ENCODE measurements around the gene ENTPD7. TPM values are rescaled to one million over a fixed set of nuclear protein-coding genes. Genes with fewer than 3 reads are reported as not detected.

The ENTPD7 gene
- total RNA-seq, 1 donor from 2014 or later = 16.5 TPM

DNA sequence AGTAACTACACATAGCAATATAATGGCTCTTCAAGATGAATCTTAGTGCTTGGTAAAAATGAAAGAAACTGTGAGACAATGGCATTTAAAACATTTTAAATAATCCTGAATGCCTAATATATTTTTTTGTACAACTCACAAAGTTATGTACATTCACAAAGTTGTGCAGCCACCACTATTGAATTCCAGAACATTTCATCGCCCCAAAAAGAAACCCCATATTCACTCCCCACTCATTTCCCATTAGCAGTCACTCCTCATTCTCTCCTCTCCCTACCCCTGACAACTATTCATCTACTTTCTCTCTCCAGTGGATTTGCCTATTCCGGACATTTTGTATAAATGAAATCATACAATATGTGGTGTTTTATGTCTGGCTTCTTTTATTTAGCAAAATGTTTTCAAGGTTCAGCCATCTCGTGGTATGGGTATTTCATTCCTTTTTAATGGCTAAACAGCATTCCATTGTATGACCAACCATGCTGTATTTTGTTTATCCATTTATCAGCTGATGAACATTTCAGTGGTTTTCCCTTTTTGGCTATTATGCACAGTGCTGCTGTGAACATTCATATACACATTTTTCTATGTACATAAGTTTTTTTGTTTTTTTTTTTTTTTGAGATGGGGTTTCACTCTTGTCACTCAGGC lies 34.7 kb downstream of the ENTPD7 start:
- no peak overlapping the region for H3K27ac Mint-ChIP-seq (ENCODE audit: unreplicated experiment)
- TF ChIP-seq, protein P1, sequence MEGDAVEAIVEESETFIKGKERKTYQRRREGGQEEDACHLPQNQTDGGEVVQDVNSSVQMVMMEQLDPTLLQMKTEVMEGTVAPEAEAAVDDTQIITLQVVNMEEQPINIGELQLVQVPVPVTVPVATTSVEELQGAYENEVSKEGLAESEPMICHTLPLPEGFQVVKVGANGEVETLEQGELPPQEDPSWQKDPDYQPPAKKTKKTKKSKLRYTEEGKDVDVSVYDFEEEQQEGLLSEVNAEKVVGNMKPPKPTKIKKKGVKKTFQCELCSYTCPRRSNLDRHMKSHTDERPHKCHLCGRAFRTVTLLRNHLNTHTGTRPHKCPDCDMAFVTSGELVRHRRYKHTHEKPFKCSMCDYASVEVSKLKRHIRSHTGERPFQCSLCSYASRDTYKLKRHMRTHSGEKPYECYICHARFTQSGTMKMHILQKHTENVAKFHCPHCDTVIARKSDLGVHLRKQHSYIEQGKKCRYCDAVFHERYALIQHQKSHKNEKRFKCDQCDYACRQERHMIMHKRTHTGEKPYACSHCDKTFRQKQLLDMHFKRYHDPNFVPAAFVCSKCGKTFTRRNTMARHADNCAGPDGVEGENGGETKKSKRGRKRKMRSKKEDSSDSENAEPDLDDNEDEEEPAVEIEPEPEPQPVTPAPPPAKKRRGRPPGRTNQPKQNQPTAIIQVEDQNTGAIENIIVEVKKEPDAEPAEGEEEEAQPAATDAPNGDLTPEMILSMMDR (IDR thresholded peaks at IDR 0.05; ENCODE audit: unreplicated experiment) = no peak
- DNase-seq (ENCODE audit: low spot score) = no peak
- H3K4me3 Mint-ChIP-seq (ENCODE audit: unreplicated experiment) = no peak overlapping the region
- no peaks in the 10 kb centered on the region for H3K4me1 Mint-ChIP-seq (ENCODE audit: unreplicated experiment)
- H3K36me3 Mint-ChIP-seq (ENCODE audit: low read depth, unreplicated experiment) = peaks cover 23% of the 10 kb centered on the region
- H3K27me3 Mint-ChIP-seq (ENCODE audit: unreplicated experiment) = no peaks in the 10 kb centered on the region
- no peaks in the 10 kb centered on the region for H3K9me3 Mint-ChIP-seq (ENCODE audit: unreplicated experiment)

DNA sequence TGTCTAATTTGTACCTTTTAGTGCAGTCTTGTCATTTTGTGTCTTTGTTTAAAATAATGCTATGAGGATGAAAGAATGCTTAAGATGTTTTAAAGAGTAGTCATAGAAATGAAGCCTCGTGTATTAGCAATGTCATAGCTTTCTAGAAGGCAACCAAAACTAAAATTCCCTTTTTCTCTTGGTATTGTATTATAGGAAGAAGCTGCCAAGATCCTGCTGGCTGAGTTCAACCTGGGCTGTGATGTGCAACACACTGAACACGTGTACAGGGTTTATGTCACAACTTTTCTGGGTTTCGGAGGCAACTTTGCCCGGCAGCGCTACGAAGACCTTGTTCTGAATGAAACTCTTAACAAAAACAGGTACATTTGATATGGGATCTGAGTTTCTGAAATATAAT lies 36.5 kb downstream of the ENTPD7 start:
- Mint-ChIP-seq H3K36me3 (ENCODE audit: low read depth, unreplicated experiment) (peaks cover 33% of the 10 kb centered on the region), H3K27me3 (ENCODE audit: unreplicated experiment) (no peaks in the 10 kb centered on the region), H3K27ac (ENCODE audit: unreplicated experiment) (no peak overlapping the region), H3K4me1 (ENCODE audit: unreplicated experiment) (no peaks in the 10 kb centered on the region), H3K9me3 (ENCODE audit: unreplicated experiment) (no peaks in the 10 kb centered on the region), H3K4me3 (ENCODE audit: unreplicated experiment) (no peak overlapping the region)
- TF ChIP-seq, protein P1 (IDR thresholded peaks at IDR 0.05; ENCODE audit: unreplicated experiment) = no peak
- DNase-seq (ENCODE audit: low spot score) = no peak

DNA sequence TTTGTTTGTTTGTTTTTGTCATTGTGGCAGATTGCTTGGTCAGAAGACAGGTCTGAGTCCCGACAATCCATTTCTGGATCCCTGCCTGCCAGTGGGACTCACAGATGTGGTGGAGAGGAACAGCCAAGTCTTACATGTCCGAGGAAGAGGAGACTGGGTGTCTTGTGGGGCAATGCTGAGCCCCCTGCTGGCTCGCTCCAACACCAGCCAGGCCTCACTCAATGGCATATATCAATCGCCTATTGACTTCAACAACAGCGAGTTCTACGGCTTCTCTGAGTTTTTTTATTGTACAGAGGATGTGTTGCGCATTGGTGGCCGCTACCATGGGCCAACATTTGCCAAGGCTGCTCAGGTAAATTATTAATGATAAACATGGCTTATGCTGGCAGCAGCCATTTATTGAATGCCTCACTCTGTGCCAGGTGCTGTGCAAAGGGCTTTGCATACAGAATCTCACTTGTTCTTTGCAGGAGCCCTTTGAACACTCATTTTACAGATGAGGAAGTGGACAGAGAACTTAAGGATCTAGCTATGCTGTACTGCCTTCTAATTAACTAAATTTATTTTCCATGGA lies 39.3 kb downstream of the ENTPD7 start:
- TF ChIP-seq, protein P1 (IDR thresholded peaks at IDR 0.05; ENCODE audit: unreplicated experiment) = no peak
- peak; percentile 7 for DNase-seq (ENCODE audit: low spot score)
- Mint-ChIP-seq H3K9me3 (ENCODE audit: unreplicated experiment) (no peaks in the 10 kb centered on the region), H3K27ac (ENCODE audit: unreplicated experiment) (no peak overlapping the region), H3K36me3 (ENCODE audit: low read depth, unreplicated experiment) (peaks cover 27% of the 10 kb centered on the region), H3K27me3 (ENCODE audit: unreplicated experiment) (no peaks in the 10 kb centered on the region), H3K4me1 (ENCODE audit: unreplicated experiment) (no peaks in the 10 kb centered on the region), H3K4me3 (ENCODE audit: unreplicated experiment) (peak overlapping the region; percentile 5)

DNA sequence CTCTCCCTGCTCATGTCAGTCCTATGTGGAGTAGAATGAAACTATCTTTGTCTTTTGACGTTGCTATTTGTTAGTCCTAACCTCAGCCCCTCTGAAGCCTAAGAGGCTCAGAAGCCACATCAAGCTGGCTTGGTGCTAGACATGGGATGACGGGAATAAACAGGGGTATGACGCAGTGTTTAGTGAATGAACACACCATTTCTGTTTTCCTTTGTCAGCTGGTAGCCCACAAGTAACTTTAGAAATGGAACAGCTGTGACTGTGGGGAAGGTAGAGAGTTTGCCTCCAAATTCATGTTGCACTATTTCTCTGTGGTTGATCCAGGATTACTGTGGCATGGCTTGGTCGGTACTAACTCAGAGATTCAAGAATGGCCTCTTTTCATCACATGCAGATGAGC lies 41.3 kb downstream of the ENTPD7 start:
- Mint-ChIP-seq H3K4me1 (ENCODE audit: unreplicated experiment) (no peaks in the 10 kb centered on the region), H3K36me3 (ENCODE audit: low read depth, unreplicated experiment) (peaks cover 27% of the 10 kb centered on the region), H3K27ac (ENCODE audit: unreplicated experiment) (no peak overlapping the region), H3K27me3 (ENCODE audit: unreplicated experiment) (no peaks in the 10 kb centered on the region), H3K4me3 (ENCODE audit: unreplicated experiment) (peak overlapping the region; percentile 9), H3K9me3 (ENCODE audit: unreplicated experiment) (no peaks in the 10 kb centered on the region)
- TF ChIP-seq, protein P1 (IDR thresholded peaks at IDR 0.05; ENCODE audit: unreplicated experiment) = no peak
- DNase-seq (ENCODE audit: low spot score) = no peak

DNA sequence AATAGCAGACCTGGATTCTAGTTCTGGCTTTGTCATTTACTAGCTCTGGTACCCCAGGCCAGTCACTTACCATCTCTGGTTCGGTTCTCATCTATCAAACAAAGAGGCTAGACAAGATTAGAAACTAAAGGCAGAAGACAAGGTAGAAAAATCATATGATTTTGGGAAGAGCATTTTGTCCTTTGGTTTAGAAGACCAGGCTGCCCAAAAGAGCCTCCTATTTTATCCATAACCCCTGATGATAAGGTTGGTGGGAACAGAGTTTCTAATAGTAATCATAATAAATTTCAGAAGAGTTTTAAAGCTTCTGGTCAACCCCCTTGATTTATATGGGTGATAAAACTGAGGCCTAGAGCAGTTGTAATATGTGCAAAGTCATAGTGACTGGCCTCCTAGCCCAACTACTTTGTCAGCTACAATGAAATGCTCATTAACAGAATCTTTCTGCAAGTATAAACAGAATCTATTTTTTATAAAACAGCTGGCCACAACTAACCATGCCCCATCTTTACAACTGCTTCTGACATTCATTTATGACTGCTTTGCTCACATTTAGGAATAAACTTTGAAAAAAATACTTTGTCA lies 49.2 kb downstream of the ENTPD7 start:
- DNase-seq (ENCODE audit: low spot score) = no peak
- Mint-ChIP-seq H3K36me3 (ENCODE audit: low read depth, unreplicated experiment) (no peaks in the 10 kb centered on the region), H3K27me3 (ENCODE audit: unreplicated experiment) (no peaks in the 10 kb centered on the region), H3K4me1 (ENCODE audit: unreplicated experiment) (no peaks in the 10 kb centered on the region), H3K27ac (ENCODE audit: unreplicated experiment) (no peak overlapping the region), H3K9me3 (ENCODE audit: unreplicated experiment) (no peaks in the 10 kb centered on the region), H3K4me3 (ENCODE audit: unreplicated experiment) (no peak overlapping the region)
- TF ChIP-seq, protein P1 (IDR thresholded peaks at IDR 0.05; ENCODE audit: unreplicated experiment) = no peak

Measured in endothelial cell (in vitro differentiated cells).